MM.1S (cell line): ENCODE data around the gene DHRS4.

Experiments
- DNase-seq: peaks from one replicate; pipeline ENCODE4 v3.0.0-alpha.2; 2015
- H2AFZ ChIP-seq: fragments of 300-600 bp; sonication (generic); 2 replicates; pipeline ENCODE4 v1.6.0; 2016; ENCODE audit warnings: antibody characterized with exemption, low read length
- H3F3A ChIP-seq: fragments of 300-600 bp; sonication (generic); 2 replicates; pipeline ENCODE4 v1.6.1; 2016; ENCODE audit warnings: mild to moderate bottlenecking, antibody characterized with exemption, low read length, moderate library complexity, mixed read lengths; ENCODE audit not compliant: insufficient read depth
- H3K27ac ChIP-seq: fragments of 300-600 bp; sonication (generic); 2 replicates; pipeline ENCODE4 v1.5.1; 2016; ENCODE audit warnings: mild to moderate bottlenecking, low read length
- H3K27me3 ChIP-seq: fragments of 300-600 bp; sonication (generic); replicated peaks from 2 replicates; pipeline ENCODE4 v1.6.0; 2016; ENCODE audit warnings: low read length; ENCODE audit not compliant: insufficient read depth
- H3K36me3 ChIP-seq: fragments of 300-600 bp; sonication (generic); replicated peaks from 2 replicates; pipeline ENCODE4 v1.6.1; 2016; ENCODE audit warnings: mild to moderate bottlenecking, low read length, mixed read lengths; ENCODE audit not compliant: insufficient read depth
- H3K4me1 ChIP-seq: fragments of 300-600 bp; sonication (generic); 2 replicates; pipeline ENCODE4 v1.6.1; 2016; ENCODE audit warnings: low read length, mixed read lengths
- H3K4me2 ChIP-seq: fragments of 300-600 bp; sonication (generic); 2 replicates; pipeline ENCODE4 v1.6.0; 2016; ENCODE audit warnings: low read depth, low read length
- H3K4me3 ChIP-seq: fragments of 300-600 bp; sonication (generic); 2 replicates; pipeline ENCODE4 v1.5.1; 2016; ENCODE audit warnings: low read length, mixed read lengths
- H3K79me2 ChIP-seq: fragments of 300-600 bp; sonication (generic); 2 replicates; pipeline ENCODE4 v1.6.1; 2016; ENCODE audit warnings: mixed run types, low read length, mixed read lengths
- H3K9ac ChIP-seq: fragments of 300-600 bp; sonication (generic); 2 replicates; pipeline ENCODE4 v1.6.1; 2016; ENCODE audit warnings: low read length, mixed read lengths
- H3K9me2 ChIP-seq: fragments of 300-600 bp; sonication (generic); replicated peaks from 2 replicates; pipeline ENCODE4 v1.6.1; 2016; ENCODE audit warnings: mild to moderate bottlenecking, low read length, mixed read lengths; ENCODE audit not compliant: insufficient read depth
- H3K9me3 ChIP-seq: fragments of 300-600 bp; sonication (generic); replicated peaks from 2 replicates; pipeline ENCODE4 v1.6.1; 2016; ENCODE audit warnings: mild to moderate bottlenecking, low read length, mixed read lengths; ENCODE audit not compliant: insufficient read depth
- H4K20me1 ChIP-seq: fragments of 300-600 bp; sonication (generic); 2 replicates; pipeline ENCODE4 v1.6.1; 2016; ENCODE audit warnings: mild to moderate bottlenecking, low read length, moderate library complexity, mixed read lengths; ENCODE audit not compliant: insufficient read depth
- EZH2 ChIP-seq: fragments of 300-600 bp; sonication (generic); optimal IDR thresholded peaks from 2 replicates; pipeline ENCODE3; 2017; ENCODE audit warnings: low read depth, mild to moderate bottlenecking, antibody characterized with exemption, low read length, mixed read lengths
- EZH2phosphoT487 ChIP-seq: fragments of 300-600 bp; sonication (generic); IDR thresholded peaks from 2 replicates; pipeline ENCODE4 v1.6.1; 2018; ENCODE audit warnings: antibody characterized with exemption, low read length
- TF ChIP-seq, protein P1 (sequence below): fragments of 300-600 bp; sonication (generic); IDR thresholded peaks from 2 replicates; pipeline ENCODE4 v1.5.1; 2016; ENCODE audit warnings: antibody characterized with exemption, low read length, mixed read lengths

The DHRS4 gene

DNA sequence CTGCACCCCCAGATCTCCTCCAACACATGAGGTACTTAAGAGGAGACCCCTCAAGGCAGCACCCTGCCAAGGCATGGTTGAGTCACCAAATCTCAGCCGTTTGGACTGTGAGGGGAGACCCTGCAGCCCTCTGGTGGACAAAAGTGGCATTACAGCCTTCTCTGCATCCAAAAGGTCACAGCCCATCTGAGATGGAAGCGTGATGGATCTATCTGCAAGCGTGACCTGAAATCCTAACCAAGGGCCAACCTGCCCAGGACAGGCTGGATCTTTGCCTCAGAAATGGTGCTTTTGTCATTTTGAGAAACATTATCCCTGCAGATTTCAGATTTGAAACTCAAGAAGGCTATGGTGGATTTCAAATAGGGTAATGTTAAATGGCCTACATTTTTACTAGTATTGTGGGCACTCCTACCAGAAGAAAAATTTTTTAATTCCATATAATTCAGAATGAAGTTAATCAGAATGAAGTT is 23.7 kb upstream of the DHRS4 start:
- H3K27me3 ChIP-seq: no peaks in the 10 kb centered on the region
- peak; percentile 27 for DNase-seq
- H3K9me3 ChIP-seq: no peaks in the 10 kb centered on the region
- H3K9ac ChIP-seq: no peak overlapping the region
- TF ChIP-seq, protein P1, sequence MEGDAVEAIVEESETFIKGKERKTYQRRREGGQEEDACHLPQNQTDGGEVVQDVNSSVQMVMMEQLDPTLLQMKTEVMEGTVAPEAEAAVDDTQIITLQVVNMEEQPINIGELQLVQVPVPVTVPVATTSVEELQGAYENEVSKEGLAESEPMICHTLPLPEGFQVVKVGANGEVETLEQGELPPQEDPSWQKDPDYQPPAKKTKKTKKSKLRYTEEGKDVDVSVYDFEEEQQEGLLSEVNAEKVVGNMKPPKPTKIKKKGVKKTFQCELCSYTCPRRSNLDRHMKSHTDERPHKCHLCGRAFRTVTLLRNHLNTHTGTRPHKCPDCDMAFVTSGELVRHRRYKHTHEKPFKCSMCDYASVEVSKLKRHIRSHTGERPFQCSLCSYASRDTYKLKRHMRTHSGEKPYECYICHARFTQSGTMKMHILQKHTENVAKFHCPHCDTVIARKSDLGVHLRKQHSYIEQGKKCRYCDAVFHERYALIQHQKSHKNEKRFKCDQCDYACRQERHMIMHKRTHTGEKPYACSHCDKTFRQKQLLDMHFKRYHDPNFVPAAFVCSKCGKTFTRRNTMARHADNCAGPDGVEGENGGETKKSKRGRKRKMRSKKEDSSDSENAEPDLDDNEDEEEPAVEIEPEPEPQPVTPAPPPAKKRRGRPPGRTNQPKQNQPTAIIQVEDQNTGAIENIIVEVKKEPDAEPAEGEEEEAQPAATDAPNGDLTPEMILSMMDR: peak; percentile 78
- no peak for TF ChIP-seq EZH2phosphoT487
- H3K79me2 ChIP-seq: no peaks in the 10 kb centered on the region
- no peak overlapping the region for H3K4me2 ChIP-seq
- H3K9me2 ChIP-seq: no peaks in the 10 kb centered on the region
- no peaks in the 10 kb centered on the region for H3F3A ChIP-seq
- H2AFZ ChIP-seq: no peak overlapping the region
- H3K4me1 ChIP-seq: no peaks in the 10 kb centered on the region
- no peaks in the 10 kb centered on the region for H4K20me1 ChIP-seq
- no peaks in the 10 kb centered on the region for H3K36me3 ChIP-seq
- H3K27ac ChIP-seq: no peak overlapping the region
- no peak overlapping the region for H3K4me3 ChIP-seq

DNA sequence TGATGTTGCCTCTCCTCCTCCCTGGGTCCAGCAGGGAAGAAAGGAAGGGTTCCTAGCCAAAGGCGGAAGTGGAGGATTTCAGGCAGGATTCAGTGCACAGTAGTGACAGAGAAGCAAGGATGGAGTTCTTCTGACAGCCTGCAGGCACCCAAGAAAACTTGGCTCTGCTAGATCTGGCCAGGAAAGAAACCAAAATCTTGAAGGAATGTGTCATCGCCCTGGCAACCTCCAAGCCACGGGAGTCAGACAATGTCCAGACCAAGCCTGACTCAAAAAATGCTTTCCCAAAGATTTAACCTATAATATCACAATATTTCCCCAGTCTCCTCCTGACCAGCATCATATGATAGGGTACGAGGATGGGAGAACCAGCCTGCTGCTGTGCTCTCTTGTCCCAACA is 22.8 kb upstream of the DHRS4 start:
- Histone ChIP-seq H3K4me3 (no peak overlapping the region), H3F3A (no peaks in the 10 kb centered on the region), H3K4me2 (no peak overlapping the region), H3K9ac (no peak overlapping the region), H2AFZ (no peak overlapping the region), H3K9me3 (no peaks in the 10 kb centered on the region), H3K4me1 (no peaks in the 10 kb centered on the region), H3K27me3 (no peaks in the 10 kb centered on the region), H3K79me2 (no peaks in the 10 kb centered on the region), H3K27ac (no peak overlapping the region), H3K36me3 (no peaks in the 10 kb centered on the region), H4K20me1 (no peaks in the 10 kb centered on the region), H3K9me2 (no peaks in the 10 kb centered on the region)
- no peak for DNase-seq
- TF ChIP-seq EZH2 (no peak), EZH2phosphoT487 (no peak)
- TF ChIP-seq, protein P1: no peak

DNA sequence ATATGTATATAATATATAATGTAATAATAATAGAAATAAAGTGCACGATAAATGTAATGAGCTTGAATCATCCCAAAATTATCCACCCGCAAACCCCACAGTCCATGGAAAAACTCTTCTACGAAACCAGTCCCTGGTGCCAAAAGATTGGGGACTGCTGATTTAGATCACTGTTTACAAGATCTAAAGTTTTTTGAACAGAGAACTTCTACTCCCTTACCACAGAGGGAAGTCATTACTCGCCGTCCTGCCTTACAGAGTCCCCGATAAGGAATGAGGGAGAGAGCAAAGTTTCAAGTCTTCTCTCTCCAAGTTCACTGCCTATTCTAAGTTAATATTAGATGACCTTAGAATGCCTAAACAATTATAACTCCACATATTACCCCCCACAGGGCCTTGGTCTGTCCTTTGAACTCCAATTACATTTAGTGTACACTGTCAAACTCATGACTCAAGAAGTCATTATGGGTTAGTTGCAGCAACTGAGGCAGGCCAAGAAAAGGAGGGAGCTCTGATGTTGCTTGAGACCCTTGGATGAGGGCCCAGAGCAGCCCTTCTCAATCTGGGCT is 21.8 kb upstream of the DHRS4 start:
- Histone ChIP-seq H3K36me3 (no peaks in the 10 kb centered on the region), H3K9ac (no peak overlapping the region), H2AFZ (no peak overlapping the region), H3K9me3 (no peaks in the 10 kb centered on the region), H3K27me3 (no peaks in the 10 kb centered on the region), H3K4me2 (no peak overlapping the region), H3F3A (no peaks in the 10 kb centered on the region), H3K4me1 (no peaks in the 10 kb centered on the region), H3K9me2 (no peaks in the 10 kb centered on the region), H3K79me2 (no peaks in the 10 kb centered on the region), H3K4me3 (no peak overlapping the region), H3K27ac (no peak overlapping the region), H4K20me1 (no peaks in the 10 kb centered on the region)
- TF ChIP-seq, protein P1: no peak
- TF ChIP-seq EZH2phosphoT487 (no peak), EZH2 (no peak)
- no peak for DNase-seq
